ENCODE measurements around the gene CENPF. TPM values are rescaled to one million over a fixed set of nuclear protein-coding genes. Genes with fewer than 3 reads are reported as not detected.
"Not testable (repeated sequence)": the region's sequence is repeated elsewhere in the genome, so short reads cannot be mapped to it uniquely, and the experiment has no call there.

The CENPF gene
- total RNA-seq, 5 donors from 2014 or later (not counting 1 experiment from before 2014, with no cell fraction given): 3.1 to 6.7 (median 4.1) TPM

GRCh38 chr1:214664651-214665433 is 61.8 kb downstream of the CENPF start:
- ChIA-PET POLR2A (no interaction called here), CTCF (no interaction called here)
- Mint-ChIP-seq H3K4me1 (peaks cover 0 to 6% (median 3%) of the 10 kb centered on the region in 3 donors), H3K27ac (no peak overlapping the region), H3K27me3 (no peaks in the 10 kb centered on the region), H3K4me3 (no peak overlapping the region), H3K9me3 (no peaks in the 10 kb centered on the region), H3K36me3 (peaks cover 23% of the 10 kb centered on the region)
- no peak for DNase-seq
- H3K4me3 ChIP-seq (ENCODE audit: control insufficient read depth in 1 of 2, extremely low read depth in 1 of 2, low read length in 1 of 2): no peak overlapping the region
- ATAC-seq (replicated peaks in 1 of 4): no peak
- H3K27me3 ChIP-seq (replicated peaks in 1 of 2; ENCODE audit: control insufficient read depth in 2 of 2, extremely low read depth in 1 of 2, insufficient read depth in 2 of 2, low read length in 1 of 2): no peaks in the 10 kb centered on the region
- H3K36me3 ChIP-seq (ENCODE audit: control insufficient read depth in 2 of 2, extremely low read depth in 1 of 2, insufficient read depth in 1 of 2, low read length in 1 of 2): no peaks in the 10 kb centered on the region
- 89% methylated on average over 3 of the region's 8 CpGs for WGBS (ENCODE audit: insufficient coverage)
- no peak overlapping the region for H3K27ac ChIP-seq (ENCODE audit: low read length)
- no peaks in the 10 kb centered on the region for H3K4me1 ChIP-seq (ENCODE audit: control insufficient read depth in 1 of 2, extremely low read depth in 1 of 2, insufficient read depth in 2 of 2, low read length in 2 of 2)
- no peaks in the 10 kb centered on the region for H3K9me3 ChIP-seq

GRCh38 chr1:214665606-214666110 is 62.7 kb downstream of the CENPF start:
- DNase-seq: no peak
- H3K27me3 Mint-ChIP-seq: no peaks in the 10 kb centered on the region
- H3K27ac Mint-ChIP-seq: no peak overlapping the region

GRCh38 chr1:214666674-214667073 is 63.7 kb downstream of the CENPF start:
- no peak overlapping the region for H3K4me3 ChIP-seq (ENCODE audit: control insufficient read depth in 1 of 2, extremely low read depth in 1 of 2, low read length in 1 of 2)
- ChIA-PET POLR2A (no interaction called here), CTCF (no interaction called here)
- no peak for DNase-seq
- Mint-ChIP-seq H3K36me3 (peaks cover 22% of the 10 kb centered on the region), H3K27ac (no peak overlapping the region), H3K27me3 (no peaks in the 10 kb centered on the region), H3K4me1 (no peaks in the 10 kb centered on the region), H3K4me3 (no peak overlapping the region), H3K9me3 (no peaks in the 10 kb centered on the region)
- no peak overlapping the region for H3K27ac ChIP-seq (ENCODE audit: low read length)
- H3K9me3 ChIP-seq: no peaks in the 10 kb centered on the region
- H3K4me1 ChIP-seq (ENCODE audit: control insufficient read depth in 1 of 2, extremely low read depth in 1 of 2, insufficient read depth in 2 of 2, low read length in 2 of 2): no peaks in the 10 kb centered on the region
- WGBS (ENCODE audit: insufficient coverage): no CpG with 5 or more reads among the region's 2 CpGs
- no peak for ATAC-seq (replicated peaks in 1 of 4)
- no peaks in the 10 kb centered on the region for H3K27me3 ChIP-seq (replicated peaks in 1 of 2; ENCODE audit: control insufficient read depth in 2 of 2, extremely low read depth in 1 of 2, insufficient read depth in 2 of 2, low read length in 1 of 2)
- H3K36me3 ChIP-seq (ENCODE audit: control insufficient read depth in 2 of 2, extremely low read depth in 1 of 2, insufficient read depth in 1 of 2, low read length in 1 of 2): no peaks in the 10 kb centered on the region

More at GRCh38 chr1:214665606-214666110, 62.7 kb downstream of the CENPF start:
- ATAC-seq (replicated peaks in 1 of 4): no peak
- H3K27me3 ChIP-seq (replicated peaks in 1 of 2; ENCODE audit: control insufficient read depth in 2 of 2, extremely low read depth in 1 of 2, insufficient read depth in 2 of 2, low read length in 1 of 2): no peaks in the 10 kb centered on the region
- H3K27ac ChIP-seq (ENCODE audit: low read length): no peak overlapping the region
- H3K36me3 ChIP-seq (ENCODE audit: control insufficient read depth in 2 of 2, extremely low read depth in 1 of 2, insufficient read depth in 1 of 2, low read length in 1 of 2): no peaks in the 10 kb centered on the region
- 90% methylated on average over 2 of the region's 4 CpGs for WGBS (ENCODE audit: insufficient coverage)
- POLR2A ChIA-PET: no interaction called here
- H3K9me3 Mint-ChIP-seq: no peaks in the 10 kb centered on the region
- no peak overlapping the region for H3K4me3 ChIP-seq (ENCODE audit: control insufficient read depth in 1 of 2, extremely low read depth in 1 of 2, low read length in 1 of 2)
- CTCF ChIA-PET: interaction anchor here in 1 of 2 donors (0.7 kb wide), 1 partner anchor 38 kb away, joined by 3 read pairs; no protein-coding TSS in a partner anchor
- H3K9me3 ChIP-seq: no peaks in the 10 kb centered on the region
- H3K36me3 Mint-ChIP-seq: peaks cover 22% of the 10 kb centered on the region
- peaks cover 0 to 4% (median 2%) of the 10 kb centered on the region in 3 donors for H3K4me1 Mint-ChIP-seq
- no peak overlapping the region for H3K4me3 Mint-ChIP-seq
- H3K4me1 ChIP-seq (ENCODE audit: control insufficient read depth in 1 of 2, extremely low read depth in 1 of 2, insufficient read depth in 2 of 2, low read length in 2 of 2): no peaks in the 10 kb centered on the region

- H3K27ac Mint-ChIP-seq: no peak overlapping the region
- CTCF ChIA-PET: no interaction called here
- Histone ChIP-seq H3K4me1 (ENCODE audit: control insufficient read depth in 1 of 2, extremely low read depth in 1 of 2, insufficient read depth in 2 of 2, low read length in 2 of 2) (no peaks in the 10 kb centered on the region), H3K27ac (ENCODE audit: low read length) (no peak overlapping the region), H3K36me3 (ENCODE audit: control insufficient read depth in 2 of 2, extremely low read depth in 1 of 2, insufficient read depth in 1 of 2, low read length in 1 of 2) (no peaks in the 10 kb centered on the region), H3K27me3 (replicated peaks in 1 of 2; ENCODE audit: control insufficient read depth in 2 of 2, extremely low read depth in 1 of 2, insufficient read depth in 2 of 2, low read length in 1 of 2) (no peaks in the 10 kb centered on the region), H3K9me3 (no peaks in the 10 kb centered on the region), H3K4me3 (ENCODE audit: control insufficient read depth in 1 of 2, extremely low read depth in 1 of 2, low read length in 1 of 2) (no peak overlapping the region)
- H3K9me3 Mint-ChIP-seq: no peaks in the 10 kb centered on the region
- H3K27me3 Mint-ChIP-seq: no peaks in the 10 kb centered on the region
- no peak for DNase-seq
- no peak for ATAC-seq (replicated peaks in 1 of 4)
- H3K4me1 Mint-ChIP-seq: no peaks in the 10 kb centered on the region
- 88% methylated on average over 1 of the region's 2 CpGs for WGBS (ENCODE audit: insufficient coverage)
- H3K36me3 Mint-ChIP-seq: peaks cover 8% of the 10 kb centered on the region
- H3K4me3 Mint-ChIP-seq: no peak overlapping the region
- POLR2A ChIA-PET: no interaction called here
Measured at GRCh38 chr1:214670098-214670497, 67.1 kb downstream of the CENPF start.

GRCh38 chr1:214673029-214673428 is 70.0 kb downstream of the CENPF start:
- H3K4me3 Mint-ChIP-seq; H3K27me3 Mint-ChIP-seq; ATAC-seq (replicated peaks in 1 of 4); H3K27ac ChIP-seq (ENCODE audit: low read length); H3K4me1 ChIP-seq (ENCODE audit: control insufficient read depth in 1 of 2, extremely low read depth in 1 of 2, insufficient read depth in 2 of 2, low read length in 2 of 2); POLR2A ChIA-PET; H3K4me1 Mint-ChIP-seq; H3K4me3 ChIP-seq (ENCODE audit: control insufficient read depth in 1 of 2, extremely low read depth in 1 of 2, low read length in 1 of 2); H3K9me3 Mint-ChIP-seq; CTCF ChIA-PET; H3K27ac Mint-ChIP-seq; DNase-seq; H3K9me3 ChIP-seq; H3K27me3 ChIP-seq (replicated peaks in 1 of 2; ENCODE audit: control insufficient read depth in 2 of 2, extremely low read depth in 1 of 2, insufficient read depth in 2 of 2, low read length in 1 of 2); H3K36me3 Mint-ChIP-seq; H3K36me3 ChIP-seq (ENCODE audit: control insufficient read depth in 2 of 2, extremely low read depth in 1 of 2, insufficient read depth in 1 of 2, low read length in 1 of 2): not testable (repeated sequence)
- WGBS (ENCODE audit: insufficient coverage): no CpG with 5 or more reads among the region's 29 CpGs

GRCh38 chr1:214673576-214673975 is 70.6 kb downstream of the CENPF start:
- no peak for DNase-seq
- WGBS (ENCODE audit: insufficient coverage): 89% methylated on average over 3 of the region's 8 CpGs
- ATAC-seq (replicated peaks in 1 of 4): no peak
- CTCF ChIA-PET: interaction anchor here in 1 of 2 donors (1.2 kb wide), 1 partner anchor 35 kb away, joined by 3 read pairs; no protein-coding TSS in a partner anchor
- Histone ChIP-seq H3K4me1 (ENCODE audit: control insufficient read depth in 1 of 2, extremely low read depth in 1 of 2, insufficient read depth in 2 of 2, low read length in 2 of 2) (no peaks in the 10 kb centered on the region), H3K27ac (ENCODE audit: low read length) (no peak overlapping the region), H3K4me3 (ENCODE audit: control insufficient read depth in 1 of 2, extremely low read depth in 1 of 2, low read length in 1 of 2) (no peak overlapping the region), H3K36me3 (ENCODE audit: control insufficient read depth in 2 of 2, extremely low read depth in 1 of 2, insufficient read depth in 1 of 2, low read length in 1 of 2) (no peaks in the 10 kb centered on the region), H3K9me3 (no peaks in the 10 kb centered on the region), H3K27me3 (replicated peaks in 1 of 2; ENCODE audit: control insufficient read depth in 2 of 2, extremely low read depth in 1 of 2, insufficient read depth in 2 of 2, low read length in 1 of 2) (no peaks in the 10 kb centered on the region)
- no peak overlapping the region for H3K4me3 Mint-ChIP-seq
- no peaks in the 10 kb centered on the region for H3K9me3 Mint-ChIP-seq
- no peaks in the 10 kb centered on the region for H3K4me1 Mint-ChIP-seq
- H3K27ac Mint-ChIP-seq: no peak overlapping the region
- POLR2A ChIA-PET: no interaction called here
- no peaks in the 10 kb centered on the region for H3K27me3 Mint-ChIP-seq
- H3K36me3 Mint-ChIP-seq: no peaks in the 10 kb centered on the region

All from T-cell (primary cell).